Esophagus squamous epithelium (tissue), 5 donors: ENCODE measurements around the gene C3. TPM values are rescaled to one million over a fixed set of nuclear protein-coding genes. Genes with fewer than 3 reads are reported as not detected.

Experiments
- DNase-seq: peaks from one replicate; lab custom pipeline; 2025; lab: John Stamatoyannopoulos, UW
- H3K27ac ChIP-seq, 4 donors: fragments of 200-600 bp; sonication (generic); one replicate each; pipeline ENCODE4 v1.5.1; 2016 to 2019; ENCODE audit warnings: mild to moderate bottlenecking in 1 of 4
- H3K27me3 ChIP-seq, 4 donors: fragments of 200-600 bp; sonication (generic); 1 replicate in 3 of 4; 2 replicates in 1 of 4; pipeline versions ENCODE4 v1.5.1 to v1.6.0; 2017 to 2021; ENCODE audit warnings: antibody characterized with exemption in 1 of 4
- H3K36me3 ChIP-seq, 3 donors: fragments of 200-600 bp; sonication (generic); one replicate each; pipeline ENCODE4 v1.5.1; 2016 to 2019
- H3K4me1 ChIP-seq, 3 donors: fragments of 200-600 bp; sonication (generic); one replicate each; pipeline ENCODE4 v1.5.1; 2017 to 2019
- H3K4me3 ChIP-seq, 4 donors: fragments of 200-600 bp; sonication (generic); 1 replicate in 3 of 4; 2 replicates in 1 of 4; pipeline ENCODE4 v1.5.1; 2016 to 2019; ENCODE audit warnings: mild to moderate bottlenecking in 2 of 4, moderate library complexity in 1 of 4
- H3K9me3 ChIP-seq, 3 donors: fragments of 200-600 bp; sonication (generic); one replicate each; pipeline ENCODE4 v1.5.1; 2016 to 2019
- CTCF ChIP-seq, 6 experiments: fragments of 450-650 bp in 4 of 6; fragments of 200-600 bp in 2 of 6; sonication (generic) in 2 of 6; IDR thresholded peaks; one replicate each; pipeline ENCODE4 v1.5.1; 2016 to 2019; ENCODE audit warnings: antibody characterized with exemption in 6 of 6, mild to moderate bottlenecking in 4 of 6, moderate library complexity in 4 of 6
- POLR2A ChIP-seq, 4 donors: fragments of 450-650 bp; IDR thresholded peaks; one replicate each; pipeline ENCODE4 v1.6.1; 2017; ENCODE audit warnings: antibody characterized with exemption in 4 of 4, mild to moderate bottlenecking in 4 of 4, moderate library complexity in 3 of 4
- WGBS, 2 donors: methylation state at CpG; one replicate each; pipeline ENCODE4 v1.1.5; 2018; 5-methylcytosine and 5-hydroxymethylcytosine counted together
- intact Hi-C: fragments of 100-400 bp; cut with DNase I; formaldehyde crosslinking; loops from one replicate; pipeline ENCODE4 v1.15.0; 2022
- total RNA-seq, 4 donors: library from RNA; depleted of rRNA; stranded (reverse); fragments of >200 nt; gene quantifications; one replicate each; pipeline ENCODE4 v1.1.0, GENCODE V29; 2016
- donor health status: DM: yes; HTN: yes; CAD: no.

Gene C3
- total RNA-seq, 4 donors from 2014 or later, result 12.0 to 501 (median 189) TPM

GRCh38 chr19:6682607-6683128 lies 37.8 kb downstream of the C3 start:
- H3K4me1 ChIP-seq, result no peaks in the 10 kb centered on the region
- DNase-seq, result no peak
- no peak overlapping the region for H3K4me3 ChIP-seq
- TF ChIP-seq CTCF (IDR thresholded peaks at IDR 0.05), result no peak
- TF ChIP-seq POLR2A (IDR thresholded peaks at IDR 0.05), result no peak
- H3K9me3 ChIP-seq, result no peaks in the 10 kb centered on the region
- H3K27ac ChIP-seq, result no peak overlapping the region
- WGBS, 2 donors, result 68% methylated on average over 3 of the region's 3 CpGs
- H3K27me3 ChIP-seq, result no peaks in the 10 kb centered on the region
- no peaks in the 10 kb centered on the region for H3K36me3 ChIP-seq
- intact Hi-C loops, result no loop called here

GRCh38 chr19:6680141-6680540 lies 40.3 kb downstream of the C3 start:
- no peaks in the 10 kb centered on the region for H3K4me1 ChIP-seq
- H3K9me3 ChIP-seq, result no peaks in the 10 kb centered on the region
- no peak overlapping the region for H3K4me3 ChIP-seq
- intact Hi-C loops, result no loop called here
- 100% methylated on average over 1 of the region's 1 CpG; no CpG with 5 or more reads in 1 of the 2 donors for WGBS, 2 donors
- TF ChIP-seq CTCF (IDR thresholded peaks at IDR 0.05), result no peak
- TF ChIP-seq POLR2A (IDR thresholded peaks at IDR 0.05), result no peak
- DNase-seq, result no peak
- H3K36me3 ChIP-seq, result no peaks in the 10 kb centered on the region
- no peak overlapping the region for H3K27ac ChIP-seq
- H3K27me3 ChIP-seq, result peaks cover 0 to 3% (median 0%) of the 10 kb centered on the region in 4 donors

- no peak overlapping the region for H3K27ac ChIP-seq
- DNase-seq, result no peak
- no peak for TF ChIP-seq POLR2A (IDR thresholded peaks at IDR 0.05)
- TF ChIP-seq CTCF (IDR thresholded peaks at IDR 0.05), result no peak
- 87 to 95% methylated on average over 3 to 6 of the region's 8 CpGs for WGBS, 2 donors
- no peaks in the 10 kb centered on the region for H3K9me3 ChIP-seq
- no peak overlapping the region for H3K4me3 ChIP-seq
- intact Hi-C loops, result no loop called here
- H3K36me3 ChIP-seq, result no peaks in the 10 kb centered on the region
- peaks cover 0 to 3% (median 0%) of the 10 kb centered on the region in 4 donors for H3K27me3 ChIP-seq
- peaks cover 0 to 9% (median 0%) of the 10 kb centered on the region in 3 donors for H3K4me1 ChIP-seq
Observed at GRCh38 chr19:6679139-6679538, 41.3 kb downstream of the C3 start.

DNA sequence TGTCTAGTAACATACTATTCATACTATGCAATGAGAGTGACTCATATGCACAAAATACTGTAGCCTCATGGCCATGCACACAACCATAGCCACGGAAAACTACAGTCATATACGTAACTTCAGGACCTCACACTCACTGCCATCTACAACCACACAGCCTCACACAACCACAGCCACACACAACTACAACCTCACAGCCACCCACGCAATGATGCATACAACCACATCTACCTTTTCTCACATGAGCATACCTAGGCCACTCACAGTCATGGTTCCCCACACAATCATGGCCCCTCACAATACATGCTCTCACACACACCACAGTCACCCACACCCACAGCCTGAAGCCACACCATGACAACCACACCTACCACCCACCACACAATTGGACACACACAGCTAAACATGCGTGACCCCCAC lies 41.8 kb downstream of the C3 start:
- Histone ChIP-seq H3K27me3 (peaks cover 0 to 3% (median 0%) of the 10 kb centered on the region in 4 donors), H3K9me3 (no peaks in the 10 kb centered on the region), H3K4me3 (no peak overlapping the region), H3K27ac (no peak overlapping the region), H3K36me3 (no peaks in the 10 kb centered on the region), H3K4me1 (peaks cover 0 to 9% (median 0%) of the 10 kb centered on the region in 3 donors)
- no peak for DNase-seq
- TF ChIP-seq POLR2A (IDR thresholded peaks at IDR 0.05) (no peak), CTCF (IDR thresholded peaks at IDR 0.05) (no peak)
- WGBS, 2 donors, result 75 to 82% methylated on average over 4 of the region's 4 CpGs
- intact Hi-C loops, result no loop called here

- WGBS, 2 donors, result 58 to 73% methylated on average over 10 to 13 of the region's 31 CpGs
- no peak overlapping the region for H3K4me3 ChIP-seq
- intact Hi-C loops, result no loop called here
- no peaks in the 10 kb centered on the region for H3K36me3 ChIP-seq
- no peaks in the 10 kb centered on the region for H3K9me3 ChIP-seq
- no peak for TF ChIP-seq POLR2A (IDR thresholded peaks at IDR 0.05)
- no peak for TF ChIP-seq CTCF (IDR thresholded peaks at IDR 0.05)
- peaks cover 0 to 5% (median 0%) of the 10 kb centered on the region in 4 donors for H3K27me3 ChIP-seq
- H3K27ac ChIP-seq, result no peak overlapping the region
- peaks cover 0 to 9% (median 0%) of the 10 kb centered on the region in 3 donors for H3K4me1 ChIP-seq
- DNase-seq, result no peak
Observed at GRCh38 chr19:6677883-6678689, 42.4 kb downstream of the C3 start.
